Spleen (tissue), 7 donors: Measurements from ENCODE around the gene RNPEPL1.

Source experiments
- CTCF ChIP-seq, 11 experiments: fragments of 200-600 bp in 7 of 11; fragments of 450-650 bp in 4 of 11; sonication (generic) in 4 of 11; IDR thresholded peaks in 8 of 11; conservative IDR thresholded peaks in 3 of 11; 1 replicate in 7 of 11; 2 replicates in 4 of 11; pipeline versions ENCODE4 v1.4.0 to v1.8.0; 2016 to 2021; ENCODE audit warnings: antibody characterized with exemption in 11 of 11, inconsistent platforms in 4 of 11, mild to moderate bottlenecking in 1 of 11
- POLR2AphosphoS5 ChIP-seq, 3 donors: sonication (generic); formaldehyde crosslinking; IDR thresholded peaks; one replicate each; pipeline ENCODE4 v1.5.1; 2017; ENCODE audit warnings: antibody characterized with exemption in 3 of 3
- donor health status: DM: no; HTN: no; CAD: no; lungs with moderate emphysema.
- donor health status: DM: no; HTN: no; CAD: no.
- donor health status: DM: no; HTN: no; CAD: no.

- TF ChIP-seq POLR2AphosphoS5 (IDR thresholded peaks at IDR 0.05), result no peak
- TF ChIP-seq CTCF (IDR thresholded peaks at IDR 0.05 in 8 of 11, conservative IDR thresholded peaks at IDR 0.05 in 3 of 11), result no peak
Measured at GRCh38 chr2:240599141-240599583, 30.9 kb downstream of the RNPEPL1 start.
